ENCODE results near the gene ADAMTS17. TPM values are rescaled to one million over a fixed set of nuclear protein-coding genes. Genes with fewer than 3 reads are reported as not detected.
A peak's percentile ranks its signal among the peaks of the same experiment; 100 is the strongest.

Gene ADAMTS17
- total and polyA plus RNA-seq, 2 experiments from 2014 or later: 0.69 to 3.3 TPM

DNA sequence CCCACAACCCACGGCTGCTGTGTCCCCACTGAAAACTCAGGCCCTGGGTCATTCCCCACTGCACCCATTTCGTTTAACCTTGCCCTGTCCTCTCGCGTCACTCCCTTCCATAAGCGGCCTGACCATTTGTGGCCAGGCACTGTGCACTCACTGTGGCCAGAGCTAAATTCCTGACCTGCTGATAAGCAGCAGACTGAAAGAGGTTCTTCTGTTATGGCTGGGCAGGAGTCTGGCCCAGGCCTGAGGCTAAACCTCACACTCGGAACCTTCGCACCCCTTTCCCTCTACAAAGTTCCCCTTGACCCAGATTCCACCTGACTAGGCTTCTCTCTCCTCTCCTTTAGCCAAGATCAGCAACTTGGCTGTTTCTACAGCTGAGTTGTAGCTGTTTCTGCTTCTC is 62.3 kb downstream of the ADAMTS17 start:
- peak in 1 of 2 donors; percentile 5 for DNase-seq (ENCODE audit: low read depth in 1 of 2, low spot score in 1 of 2)
- Histone ChIP-seq H3K36me3 (no peaks in the 10 kb centered on the region), H3K27me3 (no peaks in the 10 kb centered on the region), H3K9me3 (ENCODE audit: low read depth) (no peaks in the 10 kb centered on the region), H3K4me3 (no peak overlapping the region), H3K4me1 (ENCODE audit: low read depth) (peaks cover 4% of the 10 kb centered on the region), H3K27ac (no peak overlapping the region)
- no peak for TF ChIP-seq CTCF (IDR thresholded peaks at IDR 0.05; ENCODE audit: low read depth, low read length)

- no peak overlapping the region for H3K4me3 ChIP-seq
- H3K27me3 ChIP-seq: no peaks in the 10 kb centered on the region
- H3K9me3 ChIP-seq (ENCODE audit: low read depth): no peaks in the 10 kb centered on the region
- DNase-seq (ENCODE audit: low read depth in 1 of 2, low spot score in 1 of 2): no peak
- H3K36me3 ChIP-seq: no peaks in the 10 kb centered on the region
- TF ChIP-seq CTCF (IDR thresholded peaks at IDR 0.05; ENCODE audit: low read depth, low read length): no peak
- no peak overlapping the region for H3K27ac ChIP-seq
- H3K4me1 ChIP-seq (ENCODE audit: low read depth): peaks cover 4% of the 10 kb centered on the region
Observed at GRCh38 chr15:100278596-100279380, 63.0 kb downstream of the ADAMTS17 start.

DNA sequence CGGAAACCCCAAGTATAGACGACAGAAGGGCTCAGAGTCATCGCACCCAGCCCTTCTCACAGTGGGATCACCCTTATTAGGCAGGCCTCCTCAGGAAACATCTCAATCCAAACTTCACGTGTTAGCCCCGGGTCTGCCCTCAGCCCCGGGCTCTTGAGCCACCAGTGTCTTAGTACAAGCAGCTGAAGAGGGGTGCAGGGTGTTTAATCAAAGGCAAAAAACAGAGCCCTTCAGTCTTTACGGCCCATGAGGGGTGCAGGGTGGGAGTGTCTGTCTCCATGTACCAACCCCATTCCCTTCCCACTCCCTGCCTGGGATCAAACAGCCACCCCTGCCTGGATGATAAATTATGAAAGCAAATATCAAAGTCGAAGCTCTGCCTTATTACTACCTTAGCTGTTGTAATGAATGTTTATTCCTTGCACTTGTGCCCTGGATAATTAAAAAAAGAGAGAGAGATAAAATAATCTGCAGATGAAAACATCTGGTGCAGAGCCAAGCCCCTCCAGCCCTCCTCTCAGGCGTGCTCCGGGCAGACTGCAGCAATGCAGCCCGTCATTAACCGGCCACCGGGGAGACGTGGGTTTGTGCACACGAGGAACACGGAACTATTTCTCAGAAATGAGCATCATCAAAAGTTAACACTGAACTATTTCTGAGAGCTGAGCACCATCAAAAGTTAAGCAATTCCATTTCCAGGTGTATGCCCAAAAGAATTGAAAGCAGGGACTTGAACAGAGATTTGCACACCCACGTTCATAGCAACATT is 64.5 kb downstream of the ADAMTS17 start:
- H3K4me3 ChIP-seq: no peak overlapping the region

GRCh38 chr15:100276506-100276905 is 65.3 kb downstream of the ADAMTS17 start:
- H3K9me3 ChIP-seq (ENCODE audit: low read depth): no peaks in the 10 kb centered on the region
- H3K27ac ChIP-seq: no peak overlapping the region
- no peak for TF ChIP-seq CTCF (IDR thresholded peaks at IDR 0.05; ENCODE audit: low read depth, low read length)

More for the DNA sequence above, 64.5 kb downstream of the ADAMTS17 start:
- H3K27me3 ChIP-seq: no peaks in the 10 kb centered on the region
- no peak for TF ChIP-seq CTCF (IDR thresholded peaks at IDR 0.05; ENCODE audit: low read depth, low read length)
- no peak for DNase-seq (ENCODE audit: low read depth in 1 of 2, low spot score in 1 of 2)
- H3K9me3 ChIP-seq (ENCODE audit: low read depth): no peaks in the 10 kb centered on the region
- H3K36me3 ChIP-seq: no peaks in the 10 kb centered on the region
- H3K4me1 ChIP-seq (ENCODE audit: low read depth): peaks cover 4% of the 10 kb centered on the region
- no peak overlapping the region for H3K27ac ChIP-seq

DNA sequence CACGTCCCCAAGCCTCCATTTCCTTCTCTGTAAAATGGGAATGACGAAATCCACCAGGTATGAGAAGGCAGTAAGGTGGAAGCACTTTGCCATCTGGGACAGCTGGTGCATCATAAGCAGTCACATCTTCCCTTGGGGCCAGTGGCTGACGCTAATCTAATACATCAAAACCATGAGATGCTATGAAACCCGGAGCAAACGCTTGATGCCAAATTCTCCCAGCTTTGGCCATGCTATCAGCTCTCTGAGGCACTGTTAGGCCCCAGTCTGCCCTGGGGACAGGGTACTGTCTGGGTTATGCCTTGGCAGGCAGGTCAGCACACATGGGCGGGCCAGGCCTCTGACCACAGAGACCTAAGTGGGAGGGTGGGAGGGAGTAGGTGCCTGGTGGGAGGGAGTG is 66.1 kb downstream of the ADAMTS17 start:
- Histone ChIP-seq H3K4me3 (no peak overlapping the region), H3K36me3 (no peaks in the 10 kb centered on the region), H3K4me1 (ENCODE audit: low read depth) (peaks cover 4% of the 10 kb centered on the region), H3K9me3 (ENCODE audit: low read depth) (no peaks in the 10 kb centered on the region), H3K27me3 (no peaks in the 10 kb centered on the region), H3K27ac (no peak overlapping the region)
- DNase-seq (ENCODE audit: low read depth in 1 of 2, low spot score in 1 of 2): no peak
- no peak for TF ChIP-seq CTCF (IDR thresholded peaks at IDR 0.05; ENCODE audit: low read depth, low read length)

More at GRCh38 chr15:100276506-100276905, 65.3 kb downstream of the ADAMTS17 start:
- peak in 1 of 2 donors; percentile 18 for DNase-seq (ENCODE audit: low read depth in 1 of 2, low spot score in 1 of 2)
- H3K27me3 ChIP-seq: no peaks in the 10 kb centered on the region
- H3K36me3 ChIP-seq: no peaks in the 10 kb centered on the region
- H3K4me1 ChIP-seq (ENCODE audit: low read depth): peaks cover 4% of the 10 kb centered on the region
- no peak overlapping the region for H3K4me3 ChIP-seq
